ENCODE results near the gene TSPAN33.
"Not testable (repeated sequence)": the region's sequence is repeated elsewhere in the genome, so short reads cannot be mapped to it uniquely, and the experiment has no call there.

Gene TSPAN33

DNA sequence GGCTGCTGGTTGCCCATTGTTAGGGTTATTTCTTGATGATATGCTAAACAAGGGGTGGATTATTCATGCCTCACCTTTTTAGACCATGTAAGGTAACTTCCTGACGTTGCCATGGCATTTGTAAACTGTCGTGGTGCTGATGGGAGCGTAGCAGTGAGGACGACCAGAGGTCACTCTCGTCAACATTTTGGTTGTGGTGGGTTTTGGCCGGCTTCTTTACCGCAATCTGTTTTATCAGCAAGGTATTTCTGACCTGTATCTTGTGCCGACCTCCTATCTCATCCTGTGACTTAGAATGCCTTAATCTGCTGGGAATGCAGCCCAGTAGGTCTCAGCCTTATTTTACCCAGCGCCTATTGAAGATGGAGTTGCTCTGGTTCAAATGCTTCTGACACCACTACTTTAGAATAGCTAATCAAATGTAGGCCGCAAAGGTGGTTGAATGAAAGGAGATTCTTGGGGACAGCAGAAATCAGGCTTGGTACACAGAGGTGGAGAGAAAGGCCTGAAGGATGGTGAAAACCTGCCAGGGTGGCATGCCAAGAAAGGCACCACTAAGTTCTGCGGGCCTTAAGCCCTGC, 26.0 kb downstream of the TSPAN33 start:
- no peak for DNase-seq

DNA sequence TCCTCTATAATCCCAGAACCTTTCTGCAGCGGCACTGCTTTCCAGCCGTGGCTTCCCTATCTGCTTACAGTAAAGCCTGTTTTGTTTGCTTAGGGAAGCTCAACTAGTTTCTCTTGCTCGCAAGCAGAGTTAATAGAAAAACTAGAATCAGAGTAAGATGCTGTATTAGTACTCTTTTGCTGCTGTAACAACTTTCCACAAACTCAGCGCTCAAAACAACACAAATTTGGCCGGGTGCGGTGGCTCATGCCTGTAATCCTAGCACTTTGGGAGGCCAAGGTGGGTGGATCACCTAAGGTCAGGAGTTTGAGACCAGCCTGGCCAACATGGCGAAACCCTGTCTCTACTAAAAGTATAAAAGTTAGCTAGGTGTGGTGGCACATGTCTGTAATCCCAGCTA, 29.4 kb downstream of the TSPAN33 start:
- DNase-seq: not testable (repeated sequence)

DNA sequence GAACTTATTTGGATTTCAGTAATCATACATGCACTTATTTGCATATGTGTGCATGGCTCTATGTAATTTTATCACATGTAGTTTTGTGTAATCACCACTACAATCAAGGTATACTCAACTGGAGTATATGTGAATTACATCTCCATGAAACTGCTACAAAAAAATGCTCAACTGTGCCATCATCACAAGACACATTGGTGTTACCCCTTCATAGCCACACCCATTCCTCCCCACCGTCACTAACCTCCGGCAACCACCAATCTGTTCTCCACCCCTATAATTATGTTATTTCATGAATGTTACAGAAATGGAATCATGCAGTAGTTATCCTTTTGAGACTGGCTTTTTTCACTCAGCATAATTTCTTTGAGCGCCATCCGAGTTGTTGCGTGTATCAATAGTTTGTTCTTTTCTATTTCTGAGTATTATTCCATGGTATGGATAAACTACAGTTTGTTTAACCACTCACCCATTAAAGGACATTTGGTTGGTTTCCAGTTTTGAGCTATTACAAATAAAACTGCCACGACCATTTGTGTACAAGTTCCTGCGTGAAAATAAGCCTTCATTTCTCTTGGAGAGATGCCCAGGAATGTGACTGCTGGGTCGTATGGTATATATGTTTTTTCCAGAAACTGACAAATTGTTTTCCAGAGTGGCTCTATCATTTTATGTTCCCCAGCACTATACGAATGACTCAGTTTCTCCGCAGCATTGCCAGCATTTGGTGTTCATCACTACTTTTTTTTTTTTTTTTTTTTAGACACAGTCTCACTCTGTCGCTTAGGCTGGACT, 32.6 kb downstream of the TSPAN33 start:
- no peak for DNase-seq

DNA sequence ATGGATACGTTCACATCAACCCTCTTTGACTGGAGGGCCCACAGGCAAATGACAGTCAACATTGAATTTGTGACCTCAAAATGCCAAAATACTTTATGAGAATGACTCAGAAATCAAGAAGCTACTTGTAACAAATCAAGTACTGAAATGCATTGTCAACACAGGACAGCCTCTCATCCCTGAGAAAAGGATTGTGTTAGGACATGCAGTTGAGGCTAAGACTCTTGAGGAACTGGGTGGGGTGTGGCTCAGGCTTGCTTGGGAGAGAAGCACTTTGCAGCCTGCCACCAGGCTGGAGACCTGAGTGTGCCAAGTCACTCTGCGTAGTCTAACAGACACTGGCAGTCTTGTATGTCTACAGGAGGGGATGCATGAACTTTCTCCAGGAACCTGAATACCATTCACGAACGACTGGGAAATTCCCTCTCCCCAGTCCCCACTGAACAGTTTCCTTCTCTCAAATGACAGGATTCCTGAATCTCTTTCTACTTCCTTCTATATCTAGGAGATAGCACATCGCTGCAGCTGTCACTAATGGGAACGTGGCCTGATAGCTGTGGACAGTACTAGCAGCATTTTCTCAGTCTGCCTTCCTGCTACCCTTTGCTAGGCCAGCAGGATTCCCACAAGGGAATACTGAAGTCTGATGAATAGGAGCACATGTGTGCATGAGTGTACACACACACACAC, 40.6 kb downstream of the TSPAN33 start:
- no peak for DNase-seq

DNA sequence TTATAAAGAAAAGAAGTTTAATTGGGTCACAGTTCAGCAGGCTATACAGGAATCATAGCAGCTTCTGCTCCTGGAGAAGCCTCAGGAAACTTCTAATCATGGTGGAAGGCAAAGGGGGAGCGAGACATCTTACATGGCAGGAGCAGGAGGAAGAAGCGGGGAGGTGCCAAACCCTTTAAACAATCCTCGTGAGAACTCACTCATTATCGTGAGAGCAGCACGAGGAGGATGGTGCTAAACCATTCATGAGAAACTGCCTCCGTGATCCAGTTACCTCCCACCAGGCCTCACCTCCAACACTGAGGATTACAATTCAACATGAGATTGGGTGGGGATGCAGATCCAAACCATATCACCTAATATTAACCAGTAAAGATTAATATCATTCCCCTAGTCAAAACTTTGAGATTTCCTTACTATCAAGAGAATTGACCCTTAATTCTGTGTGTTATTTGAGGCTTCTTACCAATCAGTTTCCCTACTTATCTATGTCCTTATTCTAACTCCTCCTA, 42.3 kb downstream of the TSPAN33 start:
- DNase-seq: no peak

DNA sequence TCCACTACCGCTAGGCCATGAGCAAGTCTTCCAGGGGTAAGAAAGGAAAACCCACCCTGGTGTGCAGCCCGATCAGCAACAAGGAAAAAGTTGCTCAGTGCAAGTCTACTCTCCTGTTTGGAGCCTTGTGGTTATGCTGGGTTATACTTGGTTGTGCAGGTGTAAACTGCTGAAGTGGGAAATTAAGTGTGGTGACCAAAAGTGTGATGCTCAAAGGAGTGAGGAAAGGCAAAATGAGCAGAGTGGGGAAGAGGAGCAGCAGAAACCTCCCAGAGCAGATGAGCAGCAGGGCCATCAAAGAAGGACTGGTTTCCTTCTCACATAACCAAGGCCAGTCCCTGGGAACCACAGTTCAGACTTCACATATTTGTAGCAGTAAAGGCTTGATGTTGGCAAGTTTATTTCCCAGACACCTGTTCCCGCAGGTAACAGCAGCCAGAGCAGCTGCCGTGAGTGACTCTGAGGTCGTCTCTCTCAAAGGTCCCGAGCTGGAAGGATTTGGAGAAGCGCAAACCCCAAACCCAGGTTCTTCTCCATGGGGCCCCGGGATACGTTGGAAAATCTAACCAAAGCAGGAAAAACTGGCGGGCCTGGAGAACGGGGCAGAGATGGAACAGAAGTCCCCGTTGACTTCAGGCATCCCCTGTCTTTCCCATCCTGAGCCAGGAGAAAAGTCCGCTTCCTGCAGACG, 43.3 kb downstream of the TSPAN33 start:
- DNase-seq: no peak

DNA sequence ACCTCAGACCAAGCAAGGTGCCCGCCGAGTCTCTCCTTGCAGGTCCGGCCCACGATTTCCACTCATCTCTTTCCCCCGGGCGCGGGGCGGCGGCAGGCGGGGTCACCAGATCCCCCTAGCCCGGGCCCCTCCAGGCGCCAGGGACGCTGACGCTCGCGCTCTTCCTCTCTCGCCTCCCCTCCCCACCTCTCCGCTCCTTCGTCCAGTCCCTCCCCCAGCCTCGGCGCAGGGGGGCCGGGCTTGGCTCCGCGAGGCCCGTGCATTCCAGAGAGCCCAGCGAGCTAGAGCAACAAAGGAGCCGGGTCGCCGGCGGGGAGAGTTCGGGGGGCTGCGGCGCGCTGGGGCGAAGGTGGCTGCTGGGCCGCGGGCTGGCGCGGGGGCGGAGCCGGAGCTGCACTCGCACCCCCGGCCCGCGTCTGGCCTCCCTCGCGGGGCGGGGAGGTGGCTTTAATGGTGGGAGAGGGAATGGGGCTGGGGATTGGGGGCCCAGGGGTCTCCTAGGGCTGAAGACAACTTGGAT, 43.9 kb downstream of the TSPAN33 start, which contains the start of gene SMO:
Gene SMO, plus strand, starts transcription at position 262 of the 520 bp plus-strand sequence. CDS start 519 bp downstream, outside the sequence.
- no peak for DNase-seq

DNA sequence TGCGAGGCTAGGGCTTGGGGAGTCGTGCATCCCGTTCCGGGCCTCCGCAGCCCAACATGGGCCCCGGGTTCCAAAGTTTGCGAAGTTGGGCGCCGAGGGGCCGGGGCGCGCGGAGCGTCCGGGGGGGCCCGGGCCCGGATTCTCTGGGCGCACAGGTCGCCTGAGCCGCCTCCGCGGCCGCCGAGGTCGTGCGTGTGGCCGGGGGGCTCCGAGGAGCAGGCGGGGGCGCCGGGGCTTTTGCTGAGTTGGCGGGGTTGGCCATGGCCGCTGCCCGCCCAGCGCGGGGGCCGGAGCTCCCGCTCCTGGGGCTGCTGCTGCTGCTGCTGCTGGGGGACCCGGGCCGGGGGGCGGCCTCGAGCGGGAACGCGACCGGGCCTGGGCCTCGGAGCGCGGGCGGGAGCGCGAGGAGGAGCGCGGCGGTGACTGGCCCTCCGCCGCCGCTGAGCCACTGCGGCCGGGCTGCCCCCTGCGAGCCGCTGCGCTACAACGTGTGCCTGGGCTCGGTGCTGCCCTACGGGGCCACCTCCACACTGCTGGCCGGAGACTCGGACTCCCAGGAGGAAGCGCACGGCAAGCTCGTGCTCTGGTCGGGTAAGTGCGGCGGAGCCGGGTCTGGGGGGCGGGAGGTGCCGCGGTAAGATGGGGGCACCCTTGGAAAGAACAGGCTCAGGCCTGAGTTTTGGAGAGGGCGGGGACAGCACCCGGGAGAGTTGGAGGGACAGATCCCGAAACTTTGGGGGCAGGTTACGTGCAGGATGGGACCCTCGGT, 44.6 kb downstream of the TSPAN33 start:
- DNase-seq: no peak

DNA sequence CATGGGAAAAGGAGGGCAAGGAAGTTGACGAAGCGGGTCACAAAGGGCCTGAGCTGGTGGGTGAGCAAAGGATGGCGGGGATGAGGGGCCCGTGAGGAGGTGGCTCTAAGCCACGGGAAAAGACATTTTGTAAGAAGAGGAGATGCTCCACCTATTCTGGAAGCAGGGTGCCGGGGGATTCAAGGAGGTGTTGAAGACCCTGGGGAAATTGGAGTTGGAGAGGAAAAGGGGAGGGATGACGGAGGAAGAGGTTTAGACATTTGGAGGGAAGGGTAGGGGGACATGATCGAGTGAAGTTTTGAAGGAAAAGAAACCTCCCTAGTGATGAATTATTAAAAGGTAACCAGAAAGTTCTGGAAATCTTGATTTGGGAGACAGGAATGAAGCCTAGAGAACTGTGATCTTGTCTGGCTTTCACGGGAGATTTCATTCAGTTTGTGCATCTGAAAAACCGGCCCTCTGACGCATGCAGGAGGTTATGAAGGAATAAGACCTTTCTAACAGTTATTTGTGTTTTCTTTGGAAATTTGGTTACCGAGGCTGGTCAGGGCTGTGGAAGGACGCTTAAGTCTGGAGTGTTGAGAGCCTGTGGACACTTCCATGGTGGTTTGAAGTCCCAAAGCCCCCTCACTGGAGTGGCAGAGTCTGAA, 45.3 kb downstream of the TSPAN33 start:
- no peak for DNase-seq

DNA sequence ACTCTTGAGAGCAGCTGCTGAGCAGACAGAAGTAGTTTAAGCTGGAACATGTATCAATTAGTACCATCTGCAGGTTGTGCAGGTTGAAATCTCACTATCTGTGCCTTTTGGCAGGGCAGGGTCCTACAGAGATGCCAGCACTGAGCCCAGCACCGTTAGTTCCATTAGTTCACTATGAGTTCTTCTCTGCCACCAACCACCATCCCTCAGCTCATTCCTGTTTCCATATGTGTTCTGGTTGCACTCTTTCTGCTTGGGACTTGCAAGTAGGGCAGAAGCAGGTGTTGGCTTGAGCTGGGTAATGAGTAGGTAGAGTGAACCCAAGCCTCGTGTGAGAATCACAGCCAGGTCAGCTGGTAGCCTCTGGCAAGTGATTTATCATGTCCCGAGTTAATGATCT, 46.8 kb downstream of the TSPAN33 start:
- no peak for DNase-seq

DNA sequence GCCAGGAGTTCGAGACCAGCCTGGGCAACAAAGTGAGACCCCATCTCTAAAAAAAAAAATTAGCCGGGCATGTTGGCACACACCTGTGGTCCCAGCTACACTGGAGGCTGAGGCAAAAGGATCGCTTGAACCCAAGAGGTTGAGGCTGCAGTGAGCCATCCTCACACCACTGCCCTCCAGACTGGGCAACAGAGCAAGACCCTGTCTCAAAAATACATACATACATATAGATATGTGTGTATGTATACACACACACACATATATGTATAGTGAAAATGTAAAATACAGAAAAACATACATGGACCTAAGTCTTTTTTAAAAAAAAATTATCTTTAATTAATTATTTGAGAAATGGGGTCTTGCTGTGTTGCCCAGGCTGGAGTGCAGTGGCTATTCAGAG, 49.4 kb downstream of the TSPAN33 start:
- no peak for DNase-seq

DNA sequence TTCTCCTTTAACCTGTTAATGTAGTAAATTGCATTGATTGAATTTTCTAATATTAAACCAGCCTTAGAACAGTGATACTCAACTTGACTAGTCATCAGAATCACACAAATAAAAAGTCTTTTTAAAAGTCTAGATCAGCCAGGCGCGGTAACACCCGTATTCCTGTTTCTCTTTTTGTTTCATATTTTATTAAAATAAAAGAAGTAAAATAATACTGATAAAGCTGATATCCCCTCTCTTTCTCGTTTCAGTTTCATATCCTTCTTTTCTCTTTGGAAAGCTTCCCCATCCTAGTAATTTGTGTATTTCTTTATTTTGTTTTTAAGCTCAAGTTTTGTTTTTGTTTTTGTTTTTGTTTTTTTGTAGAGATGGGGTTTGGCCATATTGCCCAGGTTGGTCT, 53.3 kb downstream of the TSPAN33 start:
- DNase-seq: no peak

DNA sequence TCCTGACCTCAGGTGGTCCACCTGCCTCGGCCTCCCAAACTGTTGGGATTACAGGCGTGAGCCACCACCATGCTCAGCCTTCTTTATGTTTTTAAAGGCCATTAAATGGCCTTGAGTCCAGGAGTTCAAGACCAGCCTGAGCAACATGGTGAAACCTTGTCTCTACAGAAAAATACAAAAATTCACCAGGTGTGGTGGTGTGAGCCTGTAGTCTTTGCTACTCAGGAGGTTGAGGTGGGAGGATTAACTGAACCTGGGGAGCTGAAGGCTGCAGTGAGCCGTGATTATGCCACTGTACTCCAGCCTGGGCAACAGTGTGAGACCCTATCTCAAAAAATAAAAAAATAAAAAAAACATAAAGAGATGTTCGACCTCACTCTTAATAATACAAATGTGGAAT, 54.9 kb downstream of the TSPAN33 start:
- DNase-seq: no peak

DNA sequence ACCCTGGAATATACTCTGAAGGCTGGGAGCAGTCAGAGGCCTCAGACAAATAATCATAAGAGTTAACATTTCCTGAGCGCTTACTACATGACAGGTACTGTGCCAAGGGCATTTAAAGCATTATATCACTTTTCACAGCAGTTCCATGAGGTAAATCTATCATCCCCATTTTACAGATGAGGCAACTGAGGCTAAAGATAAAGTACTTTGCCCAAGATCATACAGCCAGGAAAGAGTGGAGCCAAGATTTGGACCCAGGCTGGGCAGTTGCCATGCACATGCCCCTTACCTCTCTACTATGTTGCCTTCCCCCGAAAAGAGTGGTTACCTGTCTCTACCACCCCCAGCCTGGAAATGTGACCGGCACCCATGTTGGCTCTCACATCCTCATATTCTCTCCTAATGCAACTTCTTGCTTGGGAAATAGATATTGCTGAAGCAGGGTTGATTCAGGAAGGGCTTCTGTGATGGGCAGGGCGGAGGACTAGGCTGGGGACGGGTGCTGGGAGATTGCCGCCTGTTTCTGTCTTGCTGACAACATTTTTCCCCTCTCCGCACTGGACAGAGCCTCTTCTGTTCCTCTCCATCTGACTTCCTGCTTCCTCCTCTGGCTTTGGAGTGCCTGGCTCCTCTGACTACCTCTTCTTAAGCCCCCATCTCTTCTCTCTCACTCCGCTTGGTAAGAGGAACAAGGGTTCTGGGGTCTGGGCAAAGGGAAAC, 57.7 kb downstream of the TSPAN33 start:
- no peak for DNase-seq

DNA sequence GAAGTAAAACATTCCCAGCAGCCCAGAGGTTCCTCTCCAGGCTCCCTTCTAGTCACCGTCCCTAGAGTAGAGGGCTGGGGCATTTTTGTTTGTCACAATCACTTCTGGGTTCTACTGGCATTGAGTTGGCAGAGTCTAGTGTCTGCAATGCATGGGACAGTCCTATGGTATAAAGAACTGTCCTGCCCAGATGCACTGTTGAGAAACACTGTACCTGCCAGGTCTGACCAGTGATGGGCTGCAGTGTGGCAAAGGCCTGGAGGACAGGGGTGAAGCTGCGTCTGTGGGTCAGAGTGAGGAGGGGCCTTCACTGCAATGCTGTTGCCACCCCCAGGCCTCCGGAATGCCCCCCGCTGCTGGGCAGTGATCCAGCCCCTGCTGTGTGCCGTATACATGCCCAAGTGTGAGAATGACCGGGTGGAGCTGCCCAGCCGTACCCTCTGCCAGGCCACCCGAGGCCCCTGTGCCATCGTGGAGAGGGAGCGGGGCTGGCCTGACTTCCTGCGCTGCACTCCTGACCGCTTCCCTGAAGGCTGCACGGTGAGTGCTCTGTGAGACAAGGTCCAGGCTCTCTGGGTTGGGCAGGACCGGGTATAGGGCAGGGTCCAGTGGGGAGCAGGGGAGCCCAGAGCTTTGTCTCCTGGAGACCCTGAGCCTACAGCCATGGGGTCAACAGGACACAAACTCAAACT, 58.7 kb downstream of the TSPAN33 start:
- DNase-seq: no peak

DNA sequence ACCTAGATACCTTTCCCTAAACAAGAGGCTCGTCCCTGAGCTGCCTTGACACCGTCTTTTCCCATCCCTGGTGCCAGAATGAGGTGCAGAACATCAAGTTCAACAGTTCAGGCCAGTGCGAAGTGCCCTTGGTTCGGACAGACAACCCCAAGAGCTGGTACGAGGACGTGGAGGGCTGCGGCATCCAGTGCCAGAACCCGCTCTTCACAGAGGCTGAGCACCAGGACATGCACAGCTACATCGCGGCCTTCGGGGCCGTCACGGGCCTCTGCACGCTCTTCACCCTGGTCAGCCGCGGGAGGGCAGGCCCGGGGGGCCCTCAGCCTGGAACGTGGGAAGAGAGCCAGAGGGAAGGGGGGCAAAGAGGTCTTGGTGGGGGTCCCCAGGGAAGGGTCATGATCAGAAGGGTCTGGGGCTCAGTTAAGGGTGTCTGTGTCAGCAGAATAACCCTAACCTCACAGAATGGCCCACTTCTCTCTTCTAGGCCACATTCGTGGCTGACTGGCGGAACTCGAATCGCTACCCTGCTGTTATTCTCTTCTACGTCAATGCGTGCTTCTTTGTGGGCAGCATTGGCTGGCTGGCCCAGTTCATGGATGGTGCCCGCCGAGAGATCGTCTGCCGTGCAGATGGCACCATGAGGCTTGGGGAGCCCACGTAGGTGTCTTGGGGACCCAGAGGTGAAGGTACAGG, 60.8 kb downstream of the TSPAN33 start:
- no peak for DNase-seq

DNA sequence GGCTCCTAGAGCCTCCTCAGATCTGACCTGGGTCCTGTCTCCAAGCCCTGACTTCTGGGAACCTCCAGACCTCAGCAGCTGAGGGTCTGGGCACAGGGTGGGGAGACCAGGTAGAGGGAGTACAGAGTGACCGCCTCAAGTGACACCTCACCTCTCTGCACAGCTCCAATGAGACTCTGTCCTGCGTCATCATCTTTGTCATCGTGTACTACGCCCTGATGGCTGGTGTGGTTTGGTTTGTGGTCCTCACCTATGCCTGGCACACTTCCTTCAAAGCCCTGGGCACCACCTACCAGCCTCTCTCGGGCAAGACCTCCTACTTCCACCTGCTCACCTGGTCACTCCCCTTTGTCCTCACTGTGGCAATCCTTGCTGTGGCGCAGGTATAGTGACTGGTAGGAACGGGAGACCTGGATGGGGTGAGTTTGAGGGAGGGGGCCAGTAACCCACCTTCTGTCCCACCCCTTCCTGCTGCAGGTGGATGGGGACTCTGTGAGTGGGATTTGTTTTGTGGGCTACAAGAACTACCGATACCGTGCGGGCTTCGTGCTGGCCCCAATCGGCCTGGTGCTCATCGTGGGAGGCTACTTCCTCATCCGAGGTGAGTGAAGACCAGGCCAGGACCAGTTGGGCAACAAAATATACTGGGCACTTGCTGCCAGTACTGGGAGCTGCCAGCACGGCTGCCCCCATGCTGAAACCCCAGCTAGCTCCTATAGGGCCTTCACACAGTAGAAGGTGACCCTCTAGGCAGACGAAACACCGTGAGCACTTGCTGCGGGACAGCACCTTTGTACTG, 61.7 kb downstream of the TSPAN33 start:
- no peak for DNase-seq

DNA sequence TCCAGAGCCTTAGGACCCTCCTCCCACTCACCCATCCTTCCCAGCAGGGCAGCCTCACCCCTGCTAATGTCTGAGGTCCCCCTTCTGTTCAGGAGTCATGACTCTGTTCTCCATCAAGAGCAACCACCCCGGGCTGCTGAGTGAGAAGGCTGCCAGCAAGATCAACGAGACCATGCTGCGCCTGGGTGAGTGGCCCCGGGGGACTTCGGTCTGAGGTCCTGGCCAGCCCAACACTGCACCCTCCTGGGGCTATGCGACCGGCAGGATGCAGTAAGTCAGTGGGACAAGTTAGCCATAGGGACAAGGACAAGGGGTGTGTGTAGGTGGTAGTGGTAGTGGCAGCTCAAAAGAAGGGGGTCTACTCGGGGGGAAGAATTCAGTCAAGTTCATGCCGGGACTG, 64.2 kb downstream of the TSPAN33 start:
- no peak for DNase-seq
